PC-9 (cell line): ENCODE measurements around the gene SMIM5. TPM values are rescaled to one million over a fixed set of nuclear protein-coding genes. Genes with fewer than 3 reads are reported as not detected.

ENCODE experiments used
- BruUV-seq: library from RNA; stranded (reverse); fragments of 400-500 nt; replicated peaks from 2 replicates; lab custom pipeline; 2021; lab: Mats Ljungman, UMichigan
- CTCF ChIA-PET: fragments of 300-600 bp; sonication (Branson Sonifier 250); formaldehyde crosslinking; loops from one replicate; lab custom pipeline; 2022; ENCODE audit warnings: antibody characterized with exemption; lab: Charles Lee
- POLR2A ChIA-PET: fragments of 300-600 bp; sonication (Branson Sonifier 250); formaldehyde crosslinking; loops from one replicate; lab custom pipeline; 2022; ENCODE audit warnings: antibody characterized with exemption; ENCODE audit not compliant: unreplicated experiment; lab: Charles Lee
- DNase-seq, 2 experiments: peaks; one replicate each; pipeline versions ENCODE4 v3.0.0 to v3.0.0-alpha.2; 2015 to 2022; ENCODE audit warnings: mixed read lengths in 1 of 2
- H2AFZ ChIP-seq: fragments of 200-600 bp; sonication (generic); 2 replicates; pipeline ENCODE4 v1.8.1; 2017; ENCODE audit warnings: antibody characterized with exemption
- H3F3A ChIP-seq: fragments of 200-600 bp; sonication (generic); 2 replicates; pipeline ENCODE4 v1.8.1; 2017; ENCODE audit warnings: antibody characterized with exemption, mild to moderate bottlenecking, low read depth; ENCODE audit not compliant: insufficient read depth
- H3K27ac ChIP-seq: fragments of 200-600 bp; sonication (generic); 2 replicates; pipeline ENCODE4 v1.6.1; 2016; ENCODE audit warnings: mixed run types
- H3K27me3 ChIP-seq: fragments of 200-600 bp; sonication (generic); 2 replicates; pipeline ENCODE4 v1.6.1; 2016; ENCODE audit warnings: low read depth, mixed run types; ENCODE audit not compliant: insufficient read depth
- H3K36me3 ChIP-seq: fragments of 200-600 bp; sonication (generic); 2 replicates; pipeline ENCODE4 v1.6.1; 2016; ENCODE audit warnings: low read depth, mixed run types
- H3K4me1 ChIP-seq: fragments of 200-600 bp; sonication (generic); replicated peaks from 2 replicates; pipeline ENCODE4 v1.6.1; 2016; ENCODE audit warnings: mixed run types; ENCODE audit not compliant: insufficient read depth
- H3K4me2 ChIP-seq: fragments of 200-600 bp; sonication (generic); 2 replicates; pipeline ENCODE4 v1.6.1; 2017; ENCODE audit warnings: mixed run types
- H3K4me3 ChIP-seq: fragments of 200-600 bp; sonication (generic); 2 replicates; pipeline ENCODE4 v1.6.1; 2016; ENCODE audit warnings: mixed run types
- H3K79me2 ChIP-seq: fragments of 200-600 bp; sonication (generic); 2 replicates; pipeline ENCODE4 v1.6.1; 2017; ENCODE audit warnings: low read depth, mixed run types
- H3K9me2 ChIP-seq: fragments of 200-600 bp; sonication (generic); 2 replicates; pipeline ENCODE4 v1.8.1; 2017; ENCODE audit warnings: mild to moderate bottlenecking; ENCODE audit not compliant: insufficient read depth
- H3K9me3 ChIP-seq: fragments of 200-600 bp; sonication (generic); 2 replicates; pipeline ENCODE4 v1.8.1; 2016; ENCODE audit warnings: low read depth; ENCODE audit not compliant: insufficient read depth
- H4K20me1 ChIP-seq: fragments of 200-600 bp; sonication (generic); 2 replicates; pipeline ENCODE4 v1.8.1; 2017; ENCODE audit not compliant: insufficient read depth
- CTCF ChIP-seq: fragments of 200-600 bp; sonication (generic); conservative IDR thresholded peaks from 2 replicates; pipeline ENCODE4 v1.6.1; 2017; ENCODE audit warnings: mixed run types, antibody characterized with exemption, mild to moderate bottlenecking, moderate library complexity
- EZH2 ChIP-seq: fragments of 200-600 bp; sonication (generic); IDR thresholded peaks from 2 replicates; pipeline ENCODE4 v1.8.0; 2017; ENCODE audit warnings: antibody characterized with exemption, low read depth
- intact Hi-C: fragments of 100-400 bp; cut with micrococcal nuclease; formaldehyde crosslinking; loops from one replicate; pipeline ENCODE4 v1.10.0; 2022; ENCODE audit not compliant: unreplicated experiment
- total RNA-seq: library from RNA; stranded (reverse); gene quantifications from 2 replicates; pipeline ENCODE4 v1.2.3, GENCODE V29; 2021

Gene SMIM5
- total RNA-seq, 1 experiment from 2014 or later, result 0.31 TPM

GRCh38 chr17:75668489-75668888, 35.3 kb downstream of the SMIM5 start:
- H3K4me3 ChIP-seq, result peak overlapping the region; percentile 100; the same call in 1 of the 2 replicates
- no TSS peak for BruUV-seq
- TF ChIP-seq EZH2, result no peak
- ChIA-PET POLR2A (interaction anchor here (0.7 kb wide), 1 partner anchor 78 kb away, joined by 9 read pairs; no protein-coding TSS in a partner anchor), CTCF (no interaction called here)
- H3K79me2 ChIP-seq, result peaks cover 71% of the 10 kb centered on the region
- H3K9me2 ChIP-seq, result no peaks in the 10 kb centered on the region
- no peak for DNase-seq
- H3K36me3 ChIP-seq, result peaks cover 29% of the 10 kb centered on the region
- peaks cover 33% of the 10 kb centered on the region; the same call in 1 of the 2 replicates for H3F3A ChIP-seq
- intact Hi-C loops, result loop anchor here (5.0 kb wide), 1 partner anchor 36 kb away; the partner anchor contains the start of gene SMIM5
- H3K27me3 ChIP-seq, result no peaks in the 10 kb centered on the region
- H3K4me2 ChIP-seq, result peak overlapping the region; percentile 95
- H4K20me1 ChIP-seq, result peaks cover 14% of the 10 kb centered on the region
- H2AFZ ChIP-seq, result no peak overlapping the region
- no peaks in the 10 kb centered on the region for H3K9me3 ChIP-seq
- H3K4me1 ChIP-seq, result peaks cover 21% of the 10 kb centered on the region
- no peak overlapping the region for H3K27ac ChIP-seq

- intact Hi-C loops, result no loop called here
- Histone ChIP-seq H2AFZ (no peak overlapping the region), H3K36me3 (peaks cover 29% of the 10 kb centered on the region), H3K27ac (no peak overlapping the region), H3K4me1 (peaks cover 21% of the 10 kb centered on the region), H3F3A (peaks cover 39% of the 10 kb centered on the region; the same call in 1 of the 2 replicates), H3K27me3 (no peaks in the 10 kb centered on the region), H3K79me2 (peaks cover 67% of the 10 kb centered on the region), H3K4me2 (no peak overlapping the region), H3K9me2 (no peaks in the 10 kb centered on the region), H3K4me3 (no peak overlapping the region), H4K20me1 (peaks cover 23% of the 10 kb centered on the region), H3K9me3 (no peaks in the 10 kb centered on the region)
- POLR2A ChIA-PET, result no interaction called here
- no peak for DNase-seq
- CTCF ChIA-PET, result interaction anchor here (0.5 to 1.1 kb wide), 5 partner anchors 38 to 123 kb away, joined by 3 to 6 read pairs (median 5); partner anchors contain the start of gene SMIM5
- TF ChIP-seq CTCF (no peak), EZH2 (no peak)
- BruUV-seq, result no TSS peak
Measured at GRCh38 chr17:75670868-75671267, 37.6 kb downstream of the SMIM5 start.

- Histone ChIP-seq H3K4me2 (no peak overlapping the region), H3K9me3 (no peaks in the 10 kb centered on the region), H3K27me3 (no peaks in the 10 kb centered on the region), H3K27ac (no peak overlapping the region), H3K79me2 (peaks cover 66% of the 10 kb centered on the region), H3K9me2 (no peaks in the 10 kb centered on the region), H3F3A (peaks cover 39% of the 10 kb centered on the region; the same call in 1 of the 2 replicates), H2AFZ (no peak overlapping the region), H3K4me1 (peaks cover 16% of the 10 kb centered on the region), H4K20me1 (peaks cover 24% of the 10 kb centered on the region), H3K36me3 (peaks cover 29% of the 10 kb centered on the region), H3K4me3 (no peak overlapping the region)
- ChIA-PET POLR2A (no interaction called here), CTCF (no interaction called here)
- no peak for TF ChIP-seq CTCF
- TF ChIP-seq EZH2, result no peak
- DNase-seq, result no peak
- intact Hi-C loops, result no loop called here
- no TSS peak for BruUV-seq
Measured at GRCh38 chr17:75672011-75672410, 38.8 kb downstream of the SMIM5 start.

GRCh38 chr17:75673487-75673886, 40.3 kb downstream of the SMIM5 start:
- ChIA-PET CTCF (interaction anchor here (0.6 to 0.7 kb wide), 2 partner anchors 84 to 325 kb away, joined by 3 read pairs; no protein-coding TSS in a partner anchor), POLR2A (no interaction called here)
- peaks cover 30% of the 10 kb centered on the region for H4K20me1 ChIP-seq
- H3F3A ChIP-seq, result peaks cover 38% of the 10 kb centered on the region; the same call in 1 of the 2 replicates
- H3K79me2 ChIP-seq, result peaks cover 59% of the 10 kb centered on the region
- H3K27ac ChIP-seq, result no peak overlapping the region
- no peaks in the 10 kb centered on the region for H3K27me3 ChIP-seq
- intact Hi-C loops, result no loop called here
- BruUV-seq, result no TSS peak
- no peaks in the 10 kb centered on the region for H3K9me2 ChIP-seq
- no peak overlapping the region for H3K4me2 ChIP-seq
- no peak overlapping the region for H2AFZ ChIP-seq
- no peak for DNase-seq
- no peaks in the 10 kb centered on the region for H3K9me3 ChIP-seq
- TF ChIP-seq CTCF (no peak), EZH2 (no peak)
- H3K36me3 ChIP-seq, result peaks cover 29% of the 10 kb centered on the region
- H3K4me3 ChIP-seq, result no peak overlapping the region
- peaks cover 11% of the 10 kb centered on the region for H3K4me1 ChIP-seq
